HG03575 (cell line): ENCODE data around the gene MEST.
"Not testable (repeated sequence)": the region's sequence is repeated elsewhere in the genome, so short reads cannot be mapped to it uniquely, and the experiment has no call there.

Experiments
- ATAC-seq: cut with Tn5 transposase; IDR thresholded peaks from one replicate; pipeline ENCODE4 v1.9.1; 2021; ENCODE audit not compliant: unreplicated experiment, insufficient number of reproducible peaks, low FRiP score; ENCODE audit errors: extremely low read depth

MEST gene

DNA sequence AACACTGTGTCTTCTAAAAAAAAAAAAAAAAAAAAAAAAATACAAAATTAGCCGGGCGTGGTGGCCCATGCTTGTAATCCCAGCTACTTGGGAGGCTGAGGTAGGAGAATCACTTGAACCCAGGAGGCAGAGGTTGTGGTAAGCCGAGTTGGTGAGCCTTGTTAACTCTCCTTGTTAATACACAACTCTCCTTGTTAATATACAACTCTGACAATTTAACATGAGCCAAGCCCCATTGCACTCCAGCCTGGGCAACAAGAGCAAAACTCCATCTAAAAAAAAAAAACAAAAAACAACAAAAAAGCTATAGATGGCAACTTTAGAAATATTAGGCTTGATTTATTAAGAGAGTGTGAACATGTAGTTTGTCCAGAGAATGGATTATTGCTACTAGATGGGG, 20.2 kb downstream of the MEST start:
- ATAC-seq: not testable (repeated sequence)

- ATAC-seq: no peak
Measured at GRCh38 chr7:130513447-130513846, 21.6 kb downstream of the MEST start.

DNA sequence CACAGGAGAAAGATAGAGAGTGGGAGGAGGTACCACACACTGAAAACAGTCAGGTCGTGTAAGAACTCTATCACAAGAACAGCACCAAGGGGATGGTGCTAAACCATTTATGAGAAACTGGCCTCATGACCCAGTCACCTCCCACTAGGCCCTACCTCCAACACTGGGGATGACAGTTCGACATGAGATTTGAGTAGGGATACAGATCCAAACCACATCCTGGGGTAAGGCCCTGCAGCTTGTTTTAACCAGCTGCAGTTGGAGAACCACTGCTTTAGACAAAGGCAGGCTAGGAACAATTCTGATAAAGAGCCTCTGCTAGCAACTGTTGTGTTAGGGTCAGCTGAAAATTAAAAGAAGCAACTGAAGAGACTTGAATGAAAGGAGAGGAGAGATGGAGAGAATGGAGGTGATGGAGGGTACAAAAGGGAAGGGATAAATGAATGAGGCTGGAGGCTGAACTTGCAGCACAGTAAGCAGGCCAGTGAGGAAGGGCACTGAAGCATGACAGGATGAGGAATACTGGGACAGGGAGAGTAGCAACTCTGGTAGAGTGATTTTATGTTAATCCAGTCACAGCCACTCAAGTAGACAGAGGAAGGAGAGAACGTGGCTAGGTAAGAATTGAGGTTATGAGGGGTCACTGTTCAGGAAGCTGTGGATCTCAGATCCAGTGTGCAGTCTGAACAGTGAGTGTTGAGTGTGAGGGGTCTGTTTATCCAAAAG, 23.6 kb downstream of the MEST start:
- ATAC-seq: no peak

- no peak for ATAC-seq
Measured at GRCh38 chr7:130521258-130521951, 29.5 kb downstream of the MEST start.

GRCh38 chr7:130523519-130524125, 31.7 kb downstream of the MEST start:
- not testable (repeated sequence) for ATAC-seq

GRCh38 chr7:130524628-130525027, 32.7 kb downstream of the MEST start:
- no peak for ATAC-seq

- ATAC-seq: not testable (repeated sequence)
Measured at GRCh38 chr7:130527752-130528355, 36.0 kb downstream of the MEST start.

DNA sequence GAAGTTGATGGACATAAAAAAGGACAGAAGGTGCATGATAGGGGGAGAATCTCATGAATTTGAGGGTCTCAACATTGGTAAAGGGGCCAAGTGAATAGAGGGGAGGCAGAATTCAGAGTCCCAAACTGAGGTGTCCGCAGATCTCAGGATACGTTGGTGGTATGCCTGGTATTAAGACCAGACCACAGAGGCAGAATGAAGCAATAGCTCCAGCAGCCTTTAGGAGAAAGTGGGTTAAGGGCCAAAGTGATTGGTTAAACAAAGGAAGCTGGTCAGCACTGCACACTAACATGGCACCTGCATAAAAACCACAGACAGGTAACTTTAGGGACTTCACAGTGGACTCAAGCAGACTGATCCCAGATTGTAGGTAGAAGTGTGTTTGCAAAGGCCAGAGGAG, 37.5 kb downstream of the MEST start:
- ATAC-seq: no peak

DNA sequence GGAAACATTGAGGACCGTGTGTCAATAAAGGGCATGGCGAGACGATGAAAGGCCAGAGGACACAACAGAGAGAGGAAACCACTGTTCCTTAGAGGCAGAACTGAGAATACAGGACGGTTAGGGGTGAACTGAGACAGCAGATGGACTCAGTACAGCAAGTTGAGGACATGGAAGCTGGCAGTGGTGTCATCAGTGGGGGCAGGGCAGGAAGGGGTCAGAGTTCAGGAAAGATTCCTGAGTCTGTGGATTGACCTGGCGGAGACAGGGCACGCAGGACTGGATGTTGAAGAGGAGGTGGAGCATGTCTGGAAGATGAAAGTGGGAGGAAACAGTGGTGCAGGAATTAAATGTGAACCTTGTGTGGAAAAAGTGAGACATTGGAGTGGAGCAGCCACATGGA, 46.0 kb downstream of the MEST start:
- ATAC-seq: not testable (repeated sequence)

DNA sequence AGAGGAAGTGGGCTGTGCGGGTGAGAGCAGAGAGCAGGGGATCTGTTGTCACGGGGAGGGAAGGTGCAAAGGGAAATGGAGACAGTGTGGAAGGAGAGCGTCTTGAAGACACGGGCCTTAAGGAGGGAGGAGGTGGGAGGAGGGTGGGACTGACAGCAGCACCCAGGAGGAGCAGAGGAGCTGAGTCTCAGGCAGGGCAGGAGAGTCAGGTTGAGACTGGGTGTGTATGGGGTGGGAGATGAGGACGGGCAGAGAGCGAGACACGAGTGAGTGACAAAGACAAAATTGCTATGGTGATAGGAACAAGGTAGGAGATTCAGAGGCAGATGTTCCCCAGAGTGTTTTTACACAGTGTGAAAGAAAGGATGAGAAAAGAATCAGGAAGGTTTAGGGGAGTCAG, 49.4 kb downstream of the MEST start:
- not testable (repeated sequence) for ATAC-seq

DNA sequence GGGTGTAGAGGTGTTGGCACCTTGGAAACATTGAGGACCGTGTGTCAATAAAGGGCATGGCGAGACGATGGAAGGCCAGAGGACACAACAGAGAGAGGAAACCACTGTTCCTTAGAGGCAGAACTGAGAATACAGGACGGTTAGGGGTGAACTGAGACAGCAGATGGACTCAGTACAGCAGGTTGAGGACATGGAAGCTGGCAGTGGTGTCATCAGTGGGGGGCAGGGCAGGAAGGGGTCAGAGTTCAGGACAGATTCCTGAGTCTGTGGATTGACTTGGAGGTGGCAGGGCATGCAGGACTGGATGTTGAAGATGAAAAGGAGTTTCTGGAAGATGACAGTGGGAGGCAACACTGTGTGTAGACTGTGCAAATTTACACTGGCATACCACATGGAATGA, 50.4 kb downstream of the MEST start:
- not testable (repeated sequence) for ATAC-seq

DNA sequence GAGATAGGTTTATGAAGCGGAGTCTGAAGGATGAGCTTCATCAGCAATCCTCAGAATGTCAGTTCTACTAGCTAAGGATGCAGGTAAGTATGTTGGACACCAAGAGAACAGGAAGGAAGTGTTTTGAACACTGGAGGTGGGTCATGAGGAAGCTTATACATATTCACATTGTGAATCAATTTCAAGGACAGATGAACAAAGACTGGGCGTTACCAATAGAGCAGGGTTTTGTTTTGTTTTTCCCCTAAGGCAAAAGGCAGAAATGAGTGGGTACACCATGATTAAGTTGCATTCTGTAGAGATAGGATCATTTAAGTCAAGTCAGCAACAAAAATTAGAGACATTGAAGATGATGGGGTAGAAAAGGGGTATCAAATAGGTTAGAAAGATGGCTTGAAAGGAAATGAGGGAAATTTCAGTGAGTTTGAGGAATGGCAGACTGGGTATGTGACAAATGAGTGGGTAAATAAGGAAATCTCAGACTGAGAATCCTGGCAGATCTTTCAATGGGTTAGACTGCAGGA, 51.7 kb downstream of the MEST start:
- no peak for ATAC-seq

DNA sequence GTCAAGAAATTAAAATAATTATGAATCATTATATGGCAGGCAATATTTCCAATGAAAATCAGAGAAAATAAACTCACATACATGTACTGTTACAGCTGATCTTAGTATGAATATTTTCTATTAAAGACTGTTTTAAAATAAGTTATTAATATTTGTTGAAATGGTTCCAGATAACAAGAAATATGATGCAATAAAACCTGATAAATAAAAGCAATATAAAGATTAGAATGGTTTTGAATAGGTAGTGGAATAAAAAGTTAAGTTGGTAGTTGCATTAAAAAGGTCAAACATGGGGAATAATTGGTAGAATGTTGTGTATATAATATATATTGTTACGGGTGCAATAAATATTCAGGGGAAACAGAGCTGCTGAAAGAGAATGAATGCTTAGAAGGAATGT, 52.5 kb downstream of the MEST start:
- no peak for ATAC-seq

- no peak for ATAC-seq
Measured at GRCh38 chr7:130553398-130554029, 61.6 kb downstream of the MEST start.

DNA sequence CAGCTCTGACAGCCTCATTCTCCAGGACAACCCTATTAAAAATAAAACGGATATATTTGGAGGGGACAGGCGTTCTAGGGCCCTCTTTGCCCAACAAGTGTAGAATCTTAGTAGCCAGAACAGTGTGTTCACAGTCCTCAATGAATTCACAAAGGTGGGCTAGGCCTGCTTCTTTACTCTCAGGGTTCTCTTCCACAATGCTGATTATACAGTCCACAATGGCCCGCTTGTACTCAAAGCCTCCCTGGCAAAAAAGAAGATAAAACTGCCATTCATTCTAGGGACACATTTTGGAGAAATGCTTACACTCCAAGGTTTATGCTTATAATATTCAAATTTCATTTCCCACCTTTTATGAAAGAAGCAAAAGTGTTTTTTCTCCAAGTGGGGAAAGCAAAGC, 62.6 kb downstream of the MEST start:
- no peak for ATAC-seq
